Uterus (tissue), 4 donors: ENCODE data around the gene EML1. TPM values are rescaled to one million over a fixed set of nuclear protein-coding genes. Genes with fewer than 3 reads are reported as not detected.
A peak's percentile ranks its signal among the peaks of the same experiment; 100 is the strongest.

Experiments
- DNase-seq, 2 donors: peaks; one replicate each; pipeline ENCODE4 v3.0.0-alpha.2; 2019 to 2020
- H3K27ac ChIP-seq, 2 donors: fragments of 200-600 bp; sonication (generic); 1 replicate in 1 of 2; 2 replicates in 1 of 2; pipeline ENCODE4 v1.5.1; 2016 to 2018
- H3K27me3 ChIP-seq, 2 donors: fragments of 200-600 bp; sonication (generic); one replicate each; pipeline ENCODE4 v1.5.1; 2018 to 2019; ENCODE audit warnings: control low read depth in 1 of 2
- H3K36me3 ChIP-seq, 2 donors: fragments of 200-600 bp; sonication (generic); one replicate each; pipeline ENCODE4 v1.5.1; 2019; ENCODE audit warnings: control low read depth in 1 of 2
- H3K4me1 ChIP-seq, 2 donors: fragments of 200-600 bp; sonication (generic); one replicate each; pipeline ENCODE4 v1.5.1; 2018 to 2019; ENCODE audit warnings: control low read depth in 1 of 2
- H3K4me3 ChIP-seq, 2 donors: fragments of 200-600 bp; sonication (generic); 1 replicate in 1 of 2; 2 replicates in 1 of 2; pipeline ENCODE4 v1.5.1; 2018 to 2019; ENCODE audit warnings: mild to moderate bottlenecking in 1 of 2
- H3K9me3 ChIP-seq, 2 donors: fragments of 200-600 bp; sonication (generic); one replicate each; pipeline ENCODE4 v1.5.1; 2019; ENCODE audit warnings: control low read depth in 1 of 2
- CTCF ChIP-seq, 4 experiments: fragments of 200-600 bp in 2 of 4; fragments of 450-650 bp in 2 of 4; sonication (generic) in 2 of 4; IDR thresholded peaks; one replicate each; pipeline ENCODE4 v1.5.1; 2016 to 2019; ENCODE audit warnings: antibody characterized with exemption in 4 of 4, mild to moderate bottlenecking in 2 of 4, moderate library complexity in 1 of 4
- POLR2A ChIP-seq, 2 donors: fragments of 450-650 bp; IDR thresholded peaks; one replicate each; pipeline ENCODE4 v1.6.1; 2016; ENCODE audit warnings: antibody characterized with exemption in 2 of 2, mild to moderate bottlenecking in 1 of 2, moderate library complexity in 1 of 2
- intact Hi-C: fragments of 100-400 bp; cut with DNase I; formaldehyde crosslinking; loops from one replicate; pipeline ENCODE4 v1.15.1; 2023; ENCODE audit warnings: low total_unique reads
- total RNA-seq, 4 donors: library from RNA; depleted of rRNA in 3 of 4; stranded (reverse); fragments of >200 nt in 3 of 4; gene quantifications; one replicate each; pipeline versions ENCODE4 v1.1.0 to v1.2.4, GENCODE V29; 2014 to 2023
- donor health status: DM: yes; HTN: yes; CAD: no.

The EML1 gene
- total RNA-seq, 4 donors from 2014 or later, result 51.4 to 184 (median 84.4) TPM

GRCh38 chr14:99791476-99792209 is 1.6 kb upstream of the EML1 start:
- TF ChIP-seq POLR2A (IDR thresholded peaks at IDR 0.05) (no peak), CTCF (IDR thresholded peaks at IDR 0.05) (no peak)
- DNase-seq, result no peak
- H3K36me3 ChIP-seq, result no peaks in the 10 kb centered on the region
- H3K4me3 ChIP-seq, result no peak overlapping the region
- intact Hi-C loops, result loop anchor here (5.0 kb wide), 1 partner anchor 59 kb away; no protein-coding TSS in a partner anchor
- peaks cover 0 to 4% of the 10 kb centered on the region in 2 donors for H3K4me1 ChIP-seq
- H3K27ac ChIP-seq, result peak overlapping the region; percentile 13 to 91
- H3K27me3 ChIP-seq, result no peaks in the 10 kb centered on the region
- no peaks in the 10 kb centered on the region for H3K9me3 ChIP-seq

GRCh38 chr14:99792210-99792535 is 1.0 kb upstream of the EML1 start:
- TF ChIP-seq CTCF (IDR thresholded peaks at IDR 0.05) (no peak), POLR2A (IDR thresholded peaks at IDR 0.05) (no peak)
- Histone ChIP-seq H3K36me3 (no peaks in the 10 kb centered on the region), H3K27ac (peak overlapping the region; percentile 91 to 95), H3K4me1 (peaks cover 0 to 4% of the 10 kb centered on the region in 2 donors), H3K4me3 (peak overlapping the region in 1 of 2 donors; percentile 69), H3K9me3 (no peaks in the 10 kb centered on the region), H3K27me3 (no peaks in the 10 kb centered on the region)
- intact Hi-C loops, result loop anchor here (5.0 kb wide), 1 partner anchor 60 kb away; no protein-coding TSS in a partner anchor
- no peak for DNase-seq

- H3K27me3 ChIP-seq, result no peaks in the 10 kb centered on the region
- peak overlapping the region; percentile 91 to 95 for H3K27ac ChIP-seq
- no peaks in the 10 kb centered on the region for H3K9me3 ChIP-seq
- intact Hi-C loops, result loop anchor here (5.0 kb wide), 1 partner anchor 60 kb away; no protein-coding TSS in a partner anchor
- no peaks in the 10 kb centered on the region for H3K36me3 ChIP-seq
- peak overlapping the region; percentile 44 to 69 for H3K4me3 ChIP-seq
- peak in 1 of 2 donors; percentile 44 for DNase-seq
- H3K4me1 ChIP-seq, result peaks cover 0 to 4% of the 10 kb centered on the region in 2 donors
- TF ChIP-seq POLR2A (IDR thresholded peaks at IDR 0.05), result peak in 1 of 2 donors; percentile 65
- no peak for TF ChIP-seq CTCF (IDR thresholded peaks at IDR 0.05)
Measured at GRCh38 chr14:99792551-99793212, 531 bp upstream of the EML1 start.

GRCh38 chr14:99794151-99794780 is 1.1 kb downstream of the EML1 start:
- peak overlapping the region; percentile 25 to 48 for H3K4me3 ChIP-seq
- no peaks in the 10 kb centered on the region for H3K27me3 ChIP-seq
- peak overlapping the region; percentile 66 to 91 for H3K27ac ChIP-seq
- no peak for DNase-seq
- H3K9me3 ChIP-seq, result no peaks in the 10 kb centered on the region
- peaks cover 0 to 4% of the 10 kb centered on the region in 2 donors for H3K4me1 ChIP-seq
- intact Hi-C loops, result loop anchor here (5.0 kb wide), 1 partner anchor 62 kb away; no protein-coding TSS in a partner anchor
- no peaks in the 10 kb centered on the region for H3K36me3 ChIP-seq
- TF ChIP-seq CTCF (IDR thresholded peaks at IDR 0.05) (no peak), POLR2A (IDR thresholded peaks at IDR 0.05) (no peak)
